ENCODE measurements around the gene HMOX2.

The HMOX2 gene

DNA sequence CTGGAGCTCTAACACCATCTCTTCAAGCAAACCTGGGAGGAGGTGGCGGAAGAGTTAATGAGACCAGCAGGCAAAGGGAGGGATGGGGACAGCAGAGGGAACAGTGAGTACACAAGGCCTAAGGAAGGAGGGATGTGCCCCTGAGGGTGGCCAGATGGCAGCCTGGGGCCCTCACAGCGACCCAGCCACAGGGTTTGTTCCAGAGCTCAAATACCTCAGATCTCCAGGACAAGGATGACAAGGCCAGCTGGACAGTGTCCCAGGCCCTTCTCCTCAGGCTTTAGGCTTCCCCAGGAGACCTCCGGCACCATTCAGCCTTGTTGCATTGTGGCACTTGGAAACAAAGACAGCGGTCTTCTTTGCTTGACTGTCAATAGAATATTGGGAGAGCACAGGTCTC is 47.5 kb downstream of the HMOX2 start:
- DNase-seq (ENCODE audit: low read depth, low spot score): peak; percentile 32

DNA sequence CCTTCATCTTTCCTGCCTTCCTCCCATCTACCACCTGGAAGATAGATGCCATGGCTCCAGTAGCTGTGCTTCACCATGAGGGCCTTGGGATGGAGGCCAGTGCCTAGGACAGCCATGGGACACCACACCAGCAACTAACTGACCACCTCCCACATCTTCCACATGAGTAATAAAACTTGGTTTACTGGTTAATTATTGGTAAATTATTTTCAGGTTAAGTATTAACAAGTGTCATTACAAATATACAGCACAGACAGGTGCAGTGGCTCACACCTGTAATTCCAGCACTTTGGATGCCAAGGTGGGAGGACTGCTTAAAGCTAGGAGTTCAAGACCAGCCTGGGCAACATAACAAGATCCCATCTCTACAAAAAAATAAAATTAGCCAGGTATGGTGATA is 48.4 kb downstream of the HMOX2 start:
- DNase-seq (ENCODE audit: low read depth, low spot score): no peak

DNA sequence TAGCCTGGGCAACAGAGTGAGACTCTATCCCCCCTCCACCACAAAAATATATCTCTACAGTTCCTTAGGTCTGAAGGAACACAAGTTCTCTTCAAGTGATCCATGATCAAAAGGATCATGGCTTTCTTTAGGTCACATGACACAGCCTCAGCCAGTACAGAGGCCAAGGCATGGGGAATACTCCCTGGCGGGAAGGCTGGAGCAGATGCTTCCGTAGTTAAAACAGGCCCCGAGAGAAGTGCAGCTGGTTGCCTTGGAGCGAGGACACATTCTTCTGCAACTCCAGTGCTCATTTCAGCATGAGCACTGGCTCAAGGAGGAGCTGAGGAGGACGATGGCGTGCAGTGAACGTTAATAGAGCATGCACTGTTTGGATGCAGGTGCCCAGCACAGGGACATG is 48.9 kb downstream of the HMOX2 start:
- DNase-seq (ENCODE audit: low read depth, low spot score): peak; percentile 17

DNA sequence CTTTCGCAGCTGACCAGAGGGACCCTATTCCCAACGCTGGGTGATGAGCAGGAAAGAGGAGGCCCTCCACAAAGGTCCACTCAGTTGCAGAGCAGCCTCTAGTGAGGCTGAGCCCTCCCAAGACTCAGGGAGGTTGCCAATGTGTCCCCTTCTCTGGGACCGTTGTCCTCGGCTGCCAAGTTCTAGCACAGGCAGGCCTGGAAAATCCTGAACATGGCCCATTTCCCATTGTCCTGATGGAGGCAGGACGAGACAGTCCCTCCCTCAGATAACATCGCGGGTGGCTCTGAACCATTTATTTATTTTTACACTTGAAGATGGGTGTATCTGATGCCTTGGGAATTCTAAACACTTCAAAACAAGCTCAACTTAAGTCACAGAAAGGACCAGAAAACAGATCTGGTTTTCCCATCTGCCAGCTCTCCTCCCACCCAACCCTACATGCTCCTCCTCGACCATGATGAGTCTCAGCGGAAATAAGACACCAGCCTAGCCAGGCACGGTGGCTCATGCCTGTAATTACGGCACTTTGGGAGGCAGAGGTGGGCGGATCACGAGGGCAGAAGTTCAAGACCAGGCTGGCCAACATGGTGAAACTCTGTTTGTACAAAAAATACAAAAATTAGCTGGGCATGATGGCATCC is 49.6 kb downstream of the HMOX2 start:
- no peak for DNase-seq (ENCODE audit: low read depth, low spot score)

DNA sequence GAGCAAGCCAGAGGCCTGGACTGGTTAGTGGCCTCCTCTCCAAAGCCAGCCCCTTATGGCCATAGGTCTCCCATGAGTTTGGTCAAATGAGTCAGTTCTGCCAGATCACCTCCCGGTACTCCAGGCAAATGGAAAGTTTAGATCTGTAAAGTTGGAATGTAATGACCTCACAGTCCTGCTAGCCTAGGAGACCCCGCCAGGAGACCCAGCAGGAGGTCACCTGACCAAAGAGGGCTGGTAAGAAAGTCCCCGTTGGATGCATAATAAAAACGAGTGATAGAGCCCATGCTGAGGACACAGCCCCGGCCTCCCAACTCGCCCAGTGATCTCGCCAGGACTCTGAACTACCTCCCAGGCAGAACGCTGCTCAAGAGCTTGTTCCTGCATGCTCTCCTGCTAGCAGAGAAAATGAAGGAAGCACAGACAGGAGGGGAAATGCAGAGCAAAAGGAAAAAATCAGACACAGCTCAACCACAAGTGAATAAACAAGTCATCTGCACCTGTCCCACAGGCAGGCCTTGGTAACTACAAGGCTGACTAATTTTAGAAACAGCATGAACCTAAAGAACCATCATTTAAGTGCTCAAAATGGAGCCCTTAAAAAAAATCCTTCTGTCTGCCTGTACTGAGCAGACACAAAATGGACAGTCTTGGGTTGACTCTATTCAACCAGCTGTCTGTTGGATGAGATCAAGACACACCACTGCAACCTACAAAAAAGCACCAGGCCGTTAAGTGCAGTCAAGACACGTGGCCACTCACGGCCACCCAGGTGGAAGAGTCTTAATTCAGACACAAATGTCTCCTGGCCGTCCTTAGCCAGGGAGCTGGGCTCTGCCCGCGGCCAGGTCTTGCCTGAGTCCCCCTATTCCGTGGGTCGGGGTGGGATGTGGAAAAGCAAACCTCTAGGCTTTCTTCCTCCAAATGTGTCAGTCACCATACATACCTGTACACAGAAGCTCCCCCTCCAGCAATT is 53.2 kb downstream of the HMOX2 start:
- peak; percentile 90 for DNase-seq (ENCODE audit: low read depth, low spot score)

DNA sequence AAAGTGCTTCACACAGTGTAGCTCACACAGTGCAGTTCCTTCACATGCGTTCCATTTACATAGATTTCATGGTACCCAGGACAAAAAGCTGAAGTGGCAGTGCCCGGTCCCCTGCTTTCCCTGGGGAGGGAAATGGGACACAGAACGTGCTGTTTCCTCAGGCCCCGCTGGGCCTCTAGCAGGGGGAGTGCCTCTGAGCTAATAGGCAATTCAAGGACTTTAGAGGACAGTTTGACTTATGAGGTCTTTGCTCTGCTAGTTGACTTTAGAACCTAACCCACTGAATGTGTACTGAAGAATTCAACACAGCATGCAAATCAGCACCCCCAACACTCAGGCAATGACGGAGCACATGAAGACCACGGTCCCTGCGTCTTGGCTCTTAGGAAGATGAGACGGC is 55.6 kb downstream of the HMOX2 start:
- no peak for DNase-seq (ENCODE audit: low read depth, low spot score)

DNA sequence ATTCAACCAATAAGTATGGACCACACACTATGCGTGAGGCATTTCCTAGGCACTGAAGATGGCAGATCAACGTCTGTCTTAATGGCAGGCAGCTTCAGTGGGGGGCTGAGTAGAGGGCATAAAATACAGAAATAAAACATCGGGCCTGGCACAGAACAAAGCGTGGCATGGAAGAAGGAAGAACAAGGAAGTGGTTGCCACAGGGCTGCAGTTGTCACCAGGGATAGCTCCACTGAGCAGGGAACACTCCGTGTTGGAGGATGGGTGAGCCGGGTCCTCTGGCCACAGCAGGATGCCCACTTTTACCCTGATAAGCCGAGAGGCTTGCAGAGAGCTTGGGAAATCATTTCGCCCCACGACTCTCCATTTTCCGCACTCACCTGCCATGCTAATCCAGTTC is 56.0 kb downstream of the HMOX2 start:
- no peak for DNase-seq (ENCODE audit: low read depth, low spot score)

DNA sequence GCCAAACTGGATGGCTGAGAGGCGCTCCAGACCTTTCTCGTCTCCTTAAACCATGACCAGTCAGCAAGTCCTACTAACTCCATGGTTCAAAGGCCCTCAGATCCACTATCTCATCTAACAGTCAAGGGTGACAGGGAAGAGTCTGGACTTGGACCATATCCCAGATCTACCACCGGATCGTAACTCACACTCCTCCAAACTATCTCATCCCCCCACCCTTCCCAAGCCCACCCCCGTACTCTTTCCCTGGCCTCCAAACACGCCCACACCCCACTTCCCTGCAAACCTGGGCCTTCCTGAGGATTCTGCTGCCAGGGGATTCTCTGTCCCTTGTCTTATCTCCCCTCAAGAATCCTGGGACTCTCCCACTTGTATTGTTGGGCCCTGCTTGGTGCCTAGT is 57.3 kb downstream of the HMOX2 start:
- no peak for DNase-seq (ENCODE audit: low read depth, low spot score)

DNA sequence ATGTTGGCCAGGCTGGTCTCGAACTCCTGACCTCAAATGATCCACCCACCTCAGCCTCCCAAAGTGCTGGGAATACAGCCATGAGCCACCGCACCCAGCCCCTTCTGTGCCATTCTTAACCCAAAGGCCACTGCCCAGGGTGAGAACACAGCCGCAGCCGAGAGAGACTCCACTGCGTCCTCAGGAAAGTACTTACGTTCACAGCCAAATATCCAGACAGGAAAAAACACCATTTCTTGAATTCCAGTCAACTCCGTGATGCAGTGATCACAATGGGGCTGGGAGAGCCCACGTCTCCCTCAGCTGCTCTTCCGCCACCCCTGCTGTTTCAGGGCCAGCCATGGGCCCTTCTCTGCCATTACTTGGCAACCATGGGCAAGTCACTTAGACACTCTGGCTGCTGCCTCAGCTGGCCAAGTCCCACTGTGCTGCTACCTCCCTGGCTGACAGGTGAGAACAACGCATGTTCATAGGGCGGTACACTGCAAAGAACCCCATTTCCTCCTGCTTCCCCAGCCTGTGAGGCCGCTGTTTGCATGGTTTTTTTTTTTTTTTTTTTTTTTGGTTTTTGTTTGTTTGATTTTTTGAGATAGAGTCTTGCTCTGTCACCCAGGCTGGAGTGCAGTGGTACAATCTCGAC is 58.1 kb downstream of the HMOX2 start:
- DNase-seq (ENCODE audit: low read depth, low spot score): no peak

DNA sequence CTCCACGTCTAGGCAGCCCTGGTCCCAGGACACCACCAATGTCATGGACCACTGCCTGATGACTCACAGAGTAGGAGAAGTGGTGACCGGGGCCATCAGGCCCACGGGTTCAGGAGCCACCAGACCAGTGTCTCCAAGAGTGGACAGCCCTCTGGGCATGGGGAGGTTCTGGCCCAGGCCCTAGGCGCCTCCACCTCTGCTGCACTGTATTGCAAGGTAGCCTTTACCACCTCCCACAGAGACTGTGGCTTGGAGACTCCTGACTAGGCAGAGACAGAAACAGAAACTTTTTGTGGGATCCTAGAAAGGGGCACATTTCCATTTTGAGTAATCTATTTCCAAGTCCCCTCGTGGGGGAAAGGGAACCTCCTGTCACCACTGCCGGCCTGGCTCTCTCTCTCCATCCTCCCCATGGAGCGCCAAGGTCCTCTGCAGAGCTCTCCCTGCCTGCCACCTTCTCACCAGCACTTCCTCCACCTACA is 59.5 kb downstream of the HMOX2 start:
- no peak for DNase-seq (ENCODE audit: low read depth, low spot score)

DNA sequence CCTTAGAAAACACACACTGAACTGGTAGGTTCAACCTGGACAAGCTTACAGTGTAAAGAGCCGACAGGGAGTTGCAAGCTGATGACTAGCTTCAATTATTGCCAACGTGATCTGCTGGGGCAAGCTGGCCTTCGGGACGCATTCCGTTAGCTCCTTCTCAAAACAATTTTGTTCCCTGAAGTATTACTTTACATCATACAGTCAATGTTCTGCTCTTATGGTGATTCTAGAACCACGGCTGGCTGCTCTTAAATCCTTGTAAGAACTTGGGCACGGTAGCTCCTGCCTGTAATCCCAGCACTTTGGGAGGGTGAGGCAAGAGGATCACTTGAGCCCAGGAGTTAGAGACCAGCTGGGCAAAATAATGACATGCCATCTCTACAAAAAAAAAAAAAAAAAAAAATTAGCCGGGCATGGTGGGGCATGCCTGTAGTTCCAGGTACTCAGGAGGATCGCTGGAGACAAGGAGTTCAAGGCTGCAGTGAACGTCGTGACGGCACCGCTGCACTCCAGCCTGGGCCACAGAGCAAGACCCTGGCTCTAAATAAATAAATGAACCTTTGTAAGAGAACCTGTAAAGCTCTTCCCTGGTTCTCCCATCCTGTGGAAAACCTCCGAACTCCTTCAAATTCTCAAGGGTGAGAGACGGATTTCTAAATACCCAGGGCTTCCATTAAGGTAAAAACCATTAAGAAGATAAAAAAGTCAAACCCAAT is 60.4 kb downstream of the HMOX2 start:
- DNase-seq (ENCODE audit: low read depth, low spot score): no peak

DNA sequence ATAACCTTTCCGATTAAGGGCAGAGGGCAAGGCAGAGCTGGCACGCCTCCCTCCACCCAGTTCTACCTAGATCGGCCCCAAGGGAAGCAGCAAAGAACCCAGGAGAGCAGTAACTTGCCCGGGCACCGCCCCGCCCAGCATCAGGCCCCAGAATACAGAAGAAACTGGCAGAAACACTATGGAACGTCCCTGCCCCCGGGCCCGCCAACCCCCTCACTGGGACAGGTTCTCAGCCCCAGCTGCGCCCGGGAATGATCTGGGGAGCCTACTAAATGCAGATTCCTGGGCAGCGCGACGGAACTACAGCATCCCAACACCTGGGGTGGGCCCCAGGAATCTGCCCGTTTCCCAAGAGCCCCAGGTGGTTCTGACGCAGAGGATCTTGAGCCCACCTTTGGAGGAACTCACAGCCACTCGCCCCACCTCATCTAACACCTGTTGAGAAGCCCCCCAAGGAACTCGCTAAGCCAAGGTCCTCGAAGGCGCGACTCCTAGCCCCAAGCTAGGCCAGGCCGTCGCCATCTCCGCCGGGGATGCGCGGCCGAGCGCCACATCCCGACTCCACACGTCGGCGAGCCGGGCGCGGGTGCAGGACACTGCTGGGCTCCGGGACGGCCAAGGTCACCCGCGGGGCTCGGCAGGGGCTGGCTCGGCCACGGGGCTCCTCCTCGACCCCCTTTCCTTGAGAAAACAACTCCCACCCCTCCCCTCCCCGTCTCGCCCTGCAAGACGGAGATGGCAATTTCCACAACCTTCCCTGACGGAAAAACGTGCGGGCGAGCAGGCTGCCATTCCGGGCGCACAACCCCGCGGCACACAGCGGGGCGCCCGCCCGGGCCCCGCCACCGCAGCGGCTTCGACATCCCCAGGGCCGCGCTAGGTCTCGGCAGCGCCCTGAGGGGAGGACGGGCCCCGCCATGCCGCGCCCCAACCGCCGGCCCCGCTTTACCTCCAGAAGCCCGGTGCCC is 61.5 kb downstream of the HMOX2 start:
- DNase-seq (ENCODE audit: low read depth, low spot score): peak; percentile 40

DNA sequence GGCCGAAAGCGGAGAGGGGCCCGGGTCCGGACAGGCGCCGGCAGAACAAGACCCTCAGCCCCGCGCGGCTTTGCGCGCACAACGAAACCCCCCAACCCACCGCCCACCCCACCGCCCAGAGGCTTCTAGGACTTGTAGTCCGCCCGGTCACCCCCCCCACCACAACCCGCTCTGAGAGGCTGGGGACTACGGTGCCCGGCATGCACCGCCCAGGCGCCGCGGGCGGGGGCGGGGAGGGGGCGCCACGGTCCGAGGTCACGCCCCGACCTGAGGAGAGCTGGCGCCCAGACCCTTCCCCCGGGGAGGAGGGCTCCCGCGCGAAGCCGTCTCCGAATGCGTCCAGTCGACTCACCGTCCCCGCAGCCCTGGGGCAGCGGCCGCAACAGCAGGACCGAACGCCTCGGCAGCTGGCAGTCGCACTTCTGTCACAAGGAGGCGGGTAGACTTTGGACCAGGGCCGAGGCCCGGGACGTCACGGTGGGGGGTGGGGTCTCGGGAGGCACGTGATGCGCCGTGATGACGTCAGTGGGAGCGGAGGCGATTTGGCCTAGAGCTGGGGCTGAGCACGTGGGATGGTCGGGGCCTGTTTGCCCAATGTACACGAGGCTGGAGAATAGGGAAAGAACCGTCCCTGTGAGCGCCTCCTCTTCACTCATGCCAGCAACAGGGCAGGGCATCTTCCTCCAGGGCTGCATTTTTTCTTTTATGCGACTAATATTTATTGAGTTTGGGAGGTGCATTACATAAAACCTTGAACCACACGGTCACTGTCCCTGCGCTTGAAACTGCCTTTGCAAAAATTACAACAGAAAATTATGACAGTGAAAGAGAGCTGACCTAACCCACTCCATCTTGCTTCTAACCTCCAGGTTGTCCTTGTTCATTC is 62.4 kb downstream of the HMOX2 start, which contains the start of gene CDIP1:
TSS of gene CDIP1 (minus strand) at position 424 of the 886 bp plus-strand sequence. CDS start 24,643 bp downstream, outside the sequence.
- DNase-seq (ENCODE audit: low read depth, low spot score): peak; percentile 98

DNA sequence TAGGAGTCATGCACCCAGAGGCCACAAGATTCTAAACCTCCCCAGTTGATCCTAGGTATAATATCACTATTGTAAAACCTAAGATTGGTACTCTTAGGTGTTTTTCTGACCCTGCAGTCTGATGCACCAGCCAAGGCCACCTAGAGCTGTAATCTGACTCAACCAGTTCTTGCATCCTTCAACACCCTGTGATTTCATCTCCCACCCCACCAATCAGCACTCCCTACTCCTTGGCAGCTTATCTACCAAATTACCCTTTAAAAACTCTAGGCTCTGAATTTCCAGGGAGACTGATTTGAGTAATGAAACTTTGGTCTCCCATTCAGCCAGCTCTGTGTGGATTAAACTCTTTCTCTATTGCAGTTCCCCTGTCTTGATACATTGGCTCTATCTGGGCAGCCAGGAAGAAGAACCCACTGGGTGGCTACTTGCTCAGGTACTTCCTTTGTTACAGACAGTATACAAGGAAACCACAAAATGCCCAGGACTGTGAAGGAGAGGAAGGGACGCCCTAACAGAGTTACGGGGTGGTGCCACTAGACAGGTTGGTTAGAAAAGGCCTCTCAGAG is 63.6 kb downstream of the HMOX2 start:
- no peak for DNase-seq (ENCODE audit: low read depth, low spot score)

DNA sequence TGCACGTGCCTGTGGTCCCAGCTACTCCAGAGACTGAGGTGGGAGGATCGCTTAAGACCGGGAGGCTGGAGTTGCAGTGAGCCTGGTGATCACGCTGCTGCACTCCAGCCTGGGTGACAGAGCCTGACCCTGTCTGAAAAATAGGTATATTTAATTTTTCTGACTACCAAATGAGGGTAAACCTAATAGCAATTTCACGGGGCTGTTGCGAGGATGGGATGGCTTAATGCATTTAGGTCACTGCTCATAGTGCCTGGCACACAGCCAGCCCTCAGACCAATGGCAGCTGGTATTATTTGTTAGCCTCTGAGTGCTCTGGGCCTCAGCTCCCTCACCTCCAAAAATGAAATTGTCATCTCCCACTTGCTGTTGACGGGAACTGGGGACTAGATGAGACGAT is 68.3 kb downstream of the HMOX2 start:
- no peak for DNase-seq (ENCODE audit: low read depth, low spot score)

DNA sequence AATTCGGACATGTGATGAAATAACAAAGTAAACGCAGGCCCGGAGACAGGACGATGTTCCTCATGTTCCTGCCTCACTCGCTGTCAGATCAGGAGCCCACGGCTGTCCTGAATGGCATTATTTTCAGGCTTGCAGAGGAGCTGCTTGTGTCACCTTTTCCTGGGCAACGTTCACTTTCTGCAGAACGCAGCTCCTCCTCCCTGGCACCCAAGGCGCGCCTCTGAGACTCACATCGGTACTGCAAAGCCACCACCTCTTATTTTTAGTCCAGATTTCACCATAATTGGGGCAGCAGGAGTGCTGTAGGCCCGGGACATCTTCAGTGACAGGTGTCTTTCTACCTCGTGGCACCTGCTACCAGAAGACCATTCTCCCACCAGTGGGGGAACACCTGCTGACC is 71.9 kb downstream of the HMOX2 start:
- no peak for DNase-seq (ENCODE audit: low read depth, low spot score)

DNA sequence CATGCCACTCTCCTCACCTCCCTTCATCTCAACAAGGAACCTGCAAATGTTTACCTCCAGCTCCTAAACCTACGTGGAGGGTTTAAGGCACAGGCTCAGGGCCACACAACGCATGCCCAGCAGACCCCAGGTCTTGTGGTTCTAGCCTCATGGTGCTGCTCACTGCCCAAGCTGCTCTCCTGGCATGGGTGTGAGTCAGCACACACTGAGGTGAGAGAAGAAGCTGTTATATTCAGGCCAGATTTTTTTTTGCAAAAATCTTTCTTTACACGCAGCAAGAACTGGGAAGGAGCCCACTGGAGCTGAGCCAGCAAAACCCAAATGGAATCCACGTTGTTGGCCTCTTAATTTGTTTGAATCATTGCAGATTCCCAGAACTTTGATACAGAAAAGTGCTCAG is 74.4 kb downstream of the HMOX2 start:
- no peak for DNase-seq (ENCODE audit: low read depth, low spot score)

DNA sequence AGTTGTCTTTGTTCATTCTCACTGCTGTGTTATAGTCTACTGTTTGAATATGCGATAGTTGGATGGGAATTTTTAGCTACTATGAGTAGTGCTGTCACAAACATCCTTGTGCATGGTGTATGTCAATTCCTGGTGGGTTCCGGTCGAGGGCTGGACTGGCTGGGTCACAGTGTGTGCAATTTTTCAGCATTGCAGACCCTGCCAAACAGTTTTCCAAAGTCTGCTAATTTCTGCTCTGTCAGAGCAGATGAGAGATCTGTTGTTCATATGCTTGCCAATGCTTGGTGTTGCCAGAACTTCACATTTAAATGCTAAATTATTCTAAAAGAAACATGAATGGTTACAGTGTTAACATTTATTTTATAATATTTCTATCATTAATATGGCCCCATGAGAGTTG is 76.3 kb downstream of the HMOX2 start:
- no peak for DNase-seq (ENCODE audit: low read depth, low spot score)

DNA sequence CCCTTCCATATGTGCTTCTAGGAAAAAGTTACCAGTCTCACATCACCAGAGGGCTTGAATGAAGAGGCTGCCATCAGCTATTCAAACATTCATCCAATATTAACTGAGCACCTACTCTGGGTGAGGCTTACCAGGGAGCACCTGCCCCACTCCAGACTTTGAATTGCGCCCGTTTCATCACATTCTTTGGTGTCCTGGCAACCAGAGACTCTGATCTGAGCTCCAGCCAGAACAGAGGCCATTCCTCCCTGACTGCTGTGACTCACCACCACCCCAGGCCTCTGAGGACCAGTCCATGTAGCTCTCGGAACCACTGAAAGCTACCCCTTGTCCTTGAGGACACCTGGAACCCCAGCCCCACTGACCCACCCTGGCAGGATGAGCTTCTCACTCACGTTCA is 79.9 kb downstream of the HMOX2 start, which contains the start of gene C16orf96:
TSS of gene C16orf96 (plus strand) at position 229 of the 400 bp plus-strand sequence. CDS start at position 379, 150 bp downstream.
- peak; percentile 25 for DNase-seq (ENCODE audit: low read depth, low spot score)

Data from ELF-1 (cell line).